ENCODE results near the gene RBP5. TPM values are rescaled to one million over a fixed set of nuclear protein-coding genes. Genes with fewer than 3 reads are reported as not detected.
A peak's percentile ranks its signal among the peaks of the same experiment; 100 is the strongest.

Gene RBP5
- total RNA-seq, 1 experiment from 2014 or later: 2.7 TPM

DNA sequence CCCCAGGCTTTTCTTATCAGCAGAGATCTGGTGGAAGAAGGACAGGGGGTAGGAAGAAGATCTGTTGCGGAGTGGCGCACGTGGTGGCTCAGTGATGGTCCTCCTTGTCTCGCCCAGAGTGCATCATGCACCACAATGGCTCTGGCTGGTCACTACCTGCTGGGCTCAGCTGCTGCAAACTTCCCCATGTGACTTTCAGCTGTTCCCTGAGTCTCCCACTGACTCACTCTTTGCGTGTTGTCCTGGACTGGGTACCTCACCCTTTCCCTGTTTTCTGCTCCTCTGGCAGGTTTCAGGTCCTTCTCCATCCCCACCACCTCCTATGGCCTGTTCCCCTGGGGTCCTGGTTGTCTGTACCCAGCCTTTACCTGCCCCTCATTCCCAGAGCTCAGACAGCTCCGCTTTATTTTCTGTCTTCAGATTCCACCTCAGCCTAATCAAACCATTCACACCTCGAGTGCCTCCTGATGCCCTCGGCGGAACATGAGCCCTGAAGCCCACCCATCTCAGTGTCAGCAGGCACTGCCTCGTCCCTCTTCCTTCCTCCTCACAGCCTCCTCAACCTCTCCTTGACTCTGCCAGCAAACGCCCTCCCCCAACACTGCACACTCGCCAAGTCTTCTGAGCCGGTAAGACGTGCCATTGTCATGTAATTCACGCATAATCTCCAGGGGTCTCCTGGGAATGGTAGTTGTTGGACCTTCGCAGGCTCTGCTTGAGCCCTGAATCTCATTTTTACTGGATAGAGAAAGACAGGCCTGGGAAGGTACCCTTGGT lies 38.3 kb downstream of the RBP5 start:
- Mint-ChIP-seq H3K27ac (peak overlapping the region; percentile 9 to 90 (median 53); a peak in 6 of 7 replicates), H3K4me1 (peaks cover 25 to 27% of the 10 kb centered on the region in 2 experiments), H3K4me3 (peak overlapping the region; percentile 9 to 47; a peak in 3 of 5 replicates), H3K27me3 (ENCODE audit: low read depth) (peaks cover 10% of the 10 kb centered on the region), H3K9me3 (no peaks in the 10 kb centered on the region), H3K36me3 (ENCODE audit: insufficient read depth in 1 of 3, low read depth in 3 of 3) (peaks cover 5 to 6% (median 5%) of the 10 kb centered on the region in 3 experiments; a peak in 3 of 7 replicates)
- WGBS (ENCODE audit: extremely low coverage, insufficient read length, low lambda C conversion rate): no CpG with 5 or more reads among the region's 16 CpGs
- no peak overlapping the region for H3T11ph ChIP-seq (ENCODE audit: low read length)
- H3K23ac ChIP-seq (ENCODE audit: insufficient read length, low read depth, low read length): no peak overlapping the region
- H3K79me1 ChIP-seq (ENCODE audit: insufficient read depth, low read depth, low read length, poor library complexity, severe bottlenecking): no peaks in the 10 kb centered on the region
- H2BK5ac ChIP-seq (ENCODE audit: insufficient read length, low read length): no peak overlapping the region
- no peak overlapping the region for H2AFZ ChIP-seq (ENCODE audit: low read length)
- H2AK5ac ChIP-seq (ENCODE audit: insufficient read length, low read length): no peak overlapping the region
- H3K27ac ChIP-seq (ENCODE audit: insufficient read length, low read depth, low read length): no peak overlapping the region
- no peak overlapping the region for H4K91ac ChIP-seq (ENCODE audit: insufficient read length, low read depth, low read length)
- H4K5ac ChIP-seq (ENCODE audit: insufficient read length, low read depth, low read length): no peak overlapping the region
- H3K27me3 ChIP-seq (ENCODE audit: insufficient read depth, low read length): no peaks in the 10 kb centered on the region; the same call in 1 of the 2 replicates
- no peak overlapping the region for H2BK12ac ChIP-seq (ENCODE audit: insufficient read length, low read depth, low read length)
- H2BK15ac ChIP-seq (ENCODE audit: low read depth, low read length): no peak overlapping the region
- H3K18ac ChIP-seq (ENCODE audit: insufficient read length, low read depth, low read length): no peak overlapping the region
- peak overlapping the region; percentile 25 for H3K4me2 ChIP-seq (ENCODE audit: insufficient read depth, insufficient read length, low read length)
- no peaks in the 10 kb centered on the region for H4K20me1 ChIP-seq (ENCODE audit: control insufficient read depth, insufficient read depth, insufficient read length)
- H3K14ac ChIP-seq (ENCODE audit: insufficient read depth, low read length): peak overlapping the region; percentile 2; the same call in 1 of the 2 replicates
- H3K9me3 ChIP-seq (ENCODE audit: control insufficient read depth, low read depth, low read length): no peaks in the 10 kb centered on the region
- peak; percentile 79 for DNase-seq
- H3K56ac ChIP-seq (ENCODE audit: insufficient read length, low read depth, low read length): no peak overlapping the region
- no peak overlapping the region for H2BK120ac ChIP-seq (ENCODE audit: low read depth, low read length, poor library complexity, severe bottlenecking)
- no peak overlapping the region for H3K9ac ChIP-seq (ENCODE audit: extremely low read depth, insufficient read length, low read length)
- H3K79me2 ChIP-seq (ENCODE audit: insufficient read depth, low read length): no peaks in the 10 kb centered on the region
- no peak overlapping the region for H3K4ac ChIP-seq (ENCODE audit: low read depth, low read length)
- no peak overlapping the region for H2BK20ac ChIP-seq (ENCODE audit: low read depth, low read length, poor library complexity, severe bottlenecking)
- H3K23me2 ChIP-seq (ENCODE audit: insufficient read length, low read depth, low read length, poor library complexity, severe bottlenecking): peaks cover 4% of the 10 kb centered on the region
- no peak overlapping the region for H4K8ac ChIP-seq (replicated peaks; ENCODE audit: insufficient read length, low read depth, low read length)
- TF ChIP-seq, protein P1, sequence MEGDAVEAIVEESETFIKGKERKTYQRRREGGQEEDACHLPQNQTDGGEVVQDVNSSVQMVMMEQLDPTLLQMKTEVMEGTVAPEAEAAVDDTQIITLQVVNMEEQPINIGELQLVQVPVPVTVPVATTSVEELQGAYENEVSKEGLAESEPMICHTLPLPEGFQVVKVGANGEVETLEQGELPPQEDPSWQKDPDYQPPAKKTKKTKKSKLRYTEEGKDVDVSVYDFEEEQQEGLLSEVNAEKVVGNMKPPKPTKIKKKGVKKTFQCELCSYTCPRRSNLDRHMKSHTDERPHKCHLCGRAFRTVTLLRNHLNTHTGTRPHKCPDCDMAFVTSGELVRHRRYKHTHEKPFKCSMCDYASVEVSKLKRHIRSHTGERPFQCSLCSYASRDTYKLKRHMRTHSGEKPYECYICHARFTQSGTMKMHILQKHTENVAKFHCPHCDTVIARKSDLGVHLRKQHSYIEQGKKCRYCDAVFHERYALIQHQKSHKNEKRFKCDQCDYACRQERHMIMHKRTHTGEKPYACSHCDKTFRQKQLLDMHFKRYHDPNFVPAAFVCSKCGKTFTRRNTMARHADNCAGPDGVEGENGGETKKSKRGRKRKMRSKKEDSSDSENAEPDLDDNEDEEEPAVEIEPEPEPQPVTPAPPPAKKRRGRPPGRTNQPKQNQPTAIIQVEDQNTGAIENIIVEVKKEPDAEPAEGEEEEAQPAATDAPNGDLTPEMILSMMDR (conservative IDR thresholded peaks at IDR 0.05): no peak
- H3K4me1 ChIP-seq (ENCODE audit: insufficient read depth, low read length): peaks cover 14% of the 10 kb centered on the region; the same call in 1 of the 2 replicates
